Measurements from ENCODE around the gene SYNGR3. TPM values are rescaled to one million over a fixed set of nuclear protein-coding genes. Genes with fewer than 3 reads are reported as not detected.

SYNGR3 gene
- total and polyA plus RNA-seq, 2 of the 13 experiments (the other 11 are each of a cell fraction or from before 2014, with no cell fraction given): 0.97 to 5.7 TPM

GRCh38 chr16:1971796-1972489, 17.8 kb upstream of the SYNGR3 start, which contains the start of gene TBL3 (continued):
- no peak for TF ChIP-seq ZBTB37 (CRISPR knock-in tag; IDR thresholded peaks at IDR 0.05)
- no peak for TF ChIP-seq PRMT3 (CRISPR knock-in tag; IDR thresholded peaks at IDR 0.05; ENCODE audit: borderline replicate concordance, low read depth)
- peak; percentile 98 for TF ChIP-seq HCFC1 (IDR thresholded peaks at IDR 0.05; ENCODE audit: low read depth, low read length)
- TF ChIP-seq ZSCAN25 (CRISPR knock-in tag; IDR thresholded peaks at IDR 0.05): peak; percentile 70; the same call in 1 of the 2 replicates
- peak; percentile 86; the same call in 1 of the 2 replicates for TF ChIP-seq ZNF430 (CRISPR knock-in tag; IDR thresholded peaks at IDR 0.05)
- peak; percentile 78; the same call in 1 of the 2 replicates for TF ChIP-seq PITX1 (CRISPR knock-in tag; IDR thresholded peaks at IDR 0.05)
- 0 out of 2 replicates have a peak, but pooled peaks have one; percentile 54 for TF ChIP-seq ZNF775 (CRISPR knock-in tag; IDR thresholded peaks at IDR 0.05; ENCODE audit: borderline replicate concordance)
- peak; percentile 47; the same call in 1 of the 2 replicates for TF ChIP-seq ZNF335 (CRISPR knock-in tag; IDR thresholded peaks at IDR 0.05)
- peak; percentile 21; the same call in 1 of the 2 replicates for TF ChIP-seq ZNF768 (CRISPR knock-in tag; IDR thresholded peaks at IDR 0.05)
- peak; percentile 85; the same call in 1 of the 2 replicates for TF ChIP-seq KDM4B (CRISPR knock-in tag; IDR thresholded peaks at IDR 0.05)
- peak; percentile 93 for TF ChIP-seq ZNF274 (CRISPR knock-in tag; IDR thresholded peaks at IDR 0.05)
- TF ChIP-seq ZBTB46 (CRISPR knock-in tag; IDR thresholded peaks at IDR 0.05; ENCODE audit: borderline replicate concordance): 0 out of 2 replicates have a peak, but pooled peaks have one; percentile 23
- TF ChIP-seq ATF2 (CRISPR knock-in tag; IDR thresholded peaks at IDR 0.05): peak; percentile 86
- no peak for TF ChIP-seq TCF12 (IDR thresholded peaks at IDR 0.05)
- peak; percentile 76; the same call in 1 of the 2 replicates for TF ChIP-seq TCF12 (CRISPR knock-in tag; IDR thresholded peaks at IDR 0.05)
- TF ChIP-seq SP4 (CRISPR knock-in tag; IDR thresholded peaks at IDR 0.05): peak; percentile 97
- peak; percentile 68 for TF ChIP-seq TFE3 (CRISPR knock-in tag; IDR thresholded peaks at IDR 0.05)
- no peak for TF ChIP-seq SOX6 (IDR thresholded peaks at IDR 0.05)
- peak; percentile 84 for TF ChIP-seq SOX6 (CRISPR knock-in tag; IDR thresholded peaks at IDR 0.05)
- TF ChIP-seq MAX (IDR thresholded peaks at IDR 0.05): peak; percentile 87
- peak; percentile 57; the same call in 1 of the 2 replicates for TF ChIP-seq HES4 (CRISPR knock-in tag; IDR thresholded peaks at IDR 0.05; ENCODE audit: borderline replicate concordance)
- TF ChIP-seq ZNF839 (CRISPR knock-in tag; IDR thresholded peaks at IDR 0.05; ENCODE audit: borderline replicate concordance): peak; percentile 72; the same call in 1 of the 2 replicates
- peak; percentile 54 for TF ChIP-seq CEBPG (CRISPR knock-in tag; IDR thresholded peaks at IDR 0.05)
- TF ChIP-seq ZBTB3 (CRISPR knock-in tag; IDR thresholded peaks at IDR 0.05; ENCODE audit: borderline replicate concordance, low read depth): peak; percentile 75; the same call in 1 of the 2 replicates
- TF ChIP-seq ZNF431 (CRISPR knock-in tag; IDR thresholded peaks at IDR 0.05; ENCODE audit: borderline replicate concordance, low read depth): peak; percentile 73; the same call in 1 of the 2 replicates

Measured in HepG2 (cell line).